ENCODE measurements around the gene ACSS1.

Gene ACSS1

DNA sequence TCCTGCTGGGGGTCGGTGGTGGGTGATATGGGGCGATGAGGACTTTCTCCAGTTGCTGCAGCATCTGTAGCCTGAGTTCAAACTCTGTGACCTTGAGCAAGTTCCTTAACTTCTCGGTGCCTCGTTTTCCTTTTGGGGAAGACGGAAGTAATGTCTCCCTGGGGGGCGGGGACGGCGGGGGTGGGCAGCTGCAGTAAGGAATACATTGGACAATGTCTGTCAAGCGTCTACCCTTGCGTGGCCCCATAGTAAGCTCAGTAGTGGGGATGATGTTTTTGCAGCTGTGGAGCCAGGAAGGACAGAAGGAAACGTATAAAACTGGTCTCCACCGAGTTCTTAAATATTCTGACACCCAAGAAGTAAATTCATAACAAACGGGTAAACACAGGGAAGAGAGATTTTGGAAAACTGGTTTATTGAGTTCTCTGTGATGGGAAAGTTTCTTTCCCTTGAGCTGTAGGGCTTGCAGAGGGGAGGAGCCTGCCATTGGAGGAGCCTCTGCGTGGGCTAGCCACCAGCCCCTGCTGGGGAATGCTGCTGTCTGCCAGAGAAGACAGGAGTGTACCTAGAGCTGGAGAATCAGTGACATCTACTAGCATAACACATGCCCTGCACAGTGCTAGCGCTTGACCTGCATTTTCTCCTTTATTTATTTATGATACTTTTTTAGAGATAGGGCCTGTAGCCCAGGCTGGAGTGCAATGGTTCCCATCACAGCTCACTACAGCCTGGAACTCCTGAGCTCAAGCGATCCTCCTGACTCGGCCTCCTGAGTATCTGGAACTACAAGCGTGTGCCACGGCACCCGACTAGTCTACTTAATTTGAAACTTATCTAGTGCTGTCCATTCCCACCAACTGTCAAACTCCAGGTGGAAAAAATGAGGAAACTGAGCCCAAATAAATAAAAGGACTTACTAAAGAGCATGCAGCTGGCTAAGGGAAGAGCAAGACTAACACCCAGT is 1.2 kb upstream of the ACSS1 start:
- no peak for DNase-seq (ENCODE audit: low read depth in 2 of 2)

DNA sequence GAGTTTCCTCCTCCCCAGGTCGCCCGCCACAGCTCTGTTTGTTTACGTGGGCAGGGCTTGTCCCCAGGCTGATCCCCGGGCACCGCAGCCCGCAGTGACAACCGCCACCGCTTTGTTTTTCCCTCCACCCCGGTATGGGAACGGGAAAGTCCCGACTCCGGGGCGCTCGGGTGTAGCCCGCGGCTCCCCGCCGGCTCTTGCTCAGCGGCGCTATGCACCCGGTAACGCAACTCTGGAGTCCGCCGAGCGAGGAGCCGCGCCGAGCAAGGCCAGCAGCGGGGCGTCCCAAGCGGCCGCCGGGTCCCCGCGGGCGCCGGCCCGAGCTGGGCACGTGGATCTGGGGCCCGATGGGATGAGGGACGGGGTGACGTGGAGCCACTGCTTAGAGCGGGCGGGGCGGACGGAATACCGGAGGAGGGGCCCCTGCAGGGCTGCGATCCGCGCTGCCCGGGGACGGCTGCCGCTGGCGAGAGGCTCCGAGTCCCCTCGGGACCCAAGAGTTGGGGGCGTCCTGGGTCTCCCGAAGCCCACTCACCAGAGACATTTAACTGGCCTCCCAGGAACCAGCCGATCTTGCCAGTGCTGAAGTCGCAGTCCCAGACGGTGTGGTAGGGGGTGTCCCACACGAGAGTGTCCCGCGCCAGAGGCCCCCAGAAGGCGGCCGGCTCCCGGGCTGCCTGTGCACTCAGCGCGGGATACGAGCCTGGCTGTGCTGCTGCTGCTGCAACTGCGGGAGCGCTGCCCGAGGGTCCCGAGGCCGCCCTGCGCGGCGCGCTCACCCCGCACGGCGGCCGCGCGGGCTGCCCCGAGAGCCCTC is 497 bp downstream of the ACSS1 start:
- DNase-seq (ENCODE audit: low read depth in 2 of 2), result peak; percentile 58 to 61

DNA sequence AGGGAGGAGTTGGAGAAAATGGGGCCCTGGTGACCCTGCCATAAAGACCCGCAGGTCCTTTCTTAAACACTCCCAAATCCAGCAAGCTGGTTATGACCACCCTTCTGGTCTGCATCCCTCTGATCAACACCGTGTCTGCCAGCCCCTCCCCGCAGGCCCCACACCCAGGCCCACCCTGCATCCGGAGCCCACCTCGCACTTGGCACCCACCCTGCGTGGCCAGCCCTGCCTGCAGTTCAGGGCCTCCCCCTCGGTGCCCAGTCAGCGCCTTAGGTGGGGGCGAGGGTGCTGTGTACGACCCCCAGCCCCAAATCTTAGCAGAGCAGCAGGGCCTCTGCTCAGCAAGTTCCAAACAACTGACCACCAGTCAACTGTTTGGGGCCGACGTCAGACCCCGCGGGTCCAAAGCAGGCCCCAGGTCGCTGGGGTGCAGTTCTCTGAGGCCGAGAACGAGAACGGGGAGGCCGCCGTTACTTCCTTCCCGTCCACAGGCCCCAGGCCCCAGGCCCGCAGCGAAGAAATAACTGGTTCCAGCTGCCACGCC is 1.2 kb downstream of the ACSS1 start:
- DNase-seq (ENCODE audit: low read depth in 2 of 2), result no peak

DNA sequence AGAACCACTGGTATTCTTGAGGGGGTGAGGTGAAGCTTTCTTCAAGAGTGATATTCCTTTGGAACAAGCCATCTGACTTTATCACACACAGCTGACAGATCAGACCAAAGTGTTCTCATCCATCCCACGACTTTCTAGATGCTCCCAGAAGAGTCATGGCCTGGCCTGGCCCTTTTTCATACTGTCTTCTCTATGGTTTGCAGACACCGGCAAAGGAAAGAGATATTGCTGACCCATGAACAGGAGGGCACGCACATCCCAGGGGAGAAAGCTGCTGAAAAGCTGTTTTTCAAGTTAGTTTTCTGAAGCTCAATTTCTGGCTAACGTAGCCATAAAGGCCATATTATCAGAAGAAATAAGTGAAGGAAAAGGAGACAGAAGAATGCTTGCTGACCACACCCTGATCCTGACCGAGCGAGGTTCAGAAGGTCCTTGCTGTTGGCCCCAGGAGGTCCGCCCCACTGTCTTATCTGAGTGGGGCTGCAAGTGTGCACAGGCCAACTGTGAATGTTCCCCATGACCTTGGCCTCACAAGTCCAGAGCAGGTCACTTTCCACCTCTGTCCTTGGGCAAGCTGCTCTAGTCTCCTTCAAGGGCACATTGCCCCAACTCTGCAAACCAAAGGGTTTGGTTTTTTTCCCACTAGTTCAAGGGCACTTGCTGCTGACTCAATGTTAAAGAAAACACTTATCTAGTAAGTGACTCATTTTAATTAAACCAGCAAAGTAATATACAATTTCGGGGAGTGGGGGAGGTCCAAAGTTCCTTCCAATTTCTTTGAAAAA is 2.0 kb downstream of the ACSS1 start:
- DNase-seq (ENCODE audit: low read depth in 2 of 2), result no peak

DNA sequence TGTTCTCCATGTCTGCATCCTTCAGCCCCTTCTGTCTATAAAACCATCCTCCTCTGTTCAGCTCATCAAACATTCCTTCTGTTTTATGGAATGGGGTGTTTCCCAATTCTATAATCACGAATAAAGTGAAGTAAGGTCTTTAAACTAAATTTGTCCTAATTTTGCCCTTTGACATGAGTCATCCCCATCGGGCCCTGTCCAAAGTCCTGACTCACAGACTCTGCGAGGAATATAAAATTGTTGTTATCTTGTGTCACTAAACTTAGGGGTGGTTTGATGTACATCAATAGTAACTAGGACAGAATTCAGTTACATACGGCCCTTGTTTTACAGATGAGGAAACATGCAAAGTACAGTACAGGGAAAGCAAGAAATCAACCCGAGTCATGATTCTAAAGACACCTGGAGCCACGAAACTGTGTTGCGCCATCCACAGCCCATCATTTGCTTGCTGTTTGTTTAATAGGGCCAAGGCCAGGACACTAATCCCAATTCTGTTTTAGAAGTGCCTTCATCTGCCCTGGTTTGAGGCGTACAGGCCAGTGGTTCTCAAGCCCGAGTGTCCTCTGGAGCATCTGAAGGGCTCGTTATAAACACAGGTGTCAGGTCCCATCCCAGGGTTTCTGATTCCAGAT is 2.8 kb downstream of the ACSS1 start:
- DNase-seq (ENCODE audit: low read depth in 2 of 2), result no peak

DNA sequence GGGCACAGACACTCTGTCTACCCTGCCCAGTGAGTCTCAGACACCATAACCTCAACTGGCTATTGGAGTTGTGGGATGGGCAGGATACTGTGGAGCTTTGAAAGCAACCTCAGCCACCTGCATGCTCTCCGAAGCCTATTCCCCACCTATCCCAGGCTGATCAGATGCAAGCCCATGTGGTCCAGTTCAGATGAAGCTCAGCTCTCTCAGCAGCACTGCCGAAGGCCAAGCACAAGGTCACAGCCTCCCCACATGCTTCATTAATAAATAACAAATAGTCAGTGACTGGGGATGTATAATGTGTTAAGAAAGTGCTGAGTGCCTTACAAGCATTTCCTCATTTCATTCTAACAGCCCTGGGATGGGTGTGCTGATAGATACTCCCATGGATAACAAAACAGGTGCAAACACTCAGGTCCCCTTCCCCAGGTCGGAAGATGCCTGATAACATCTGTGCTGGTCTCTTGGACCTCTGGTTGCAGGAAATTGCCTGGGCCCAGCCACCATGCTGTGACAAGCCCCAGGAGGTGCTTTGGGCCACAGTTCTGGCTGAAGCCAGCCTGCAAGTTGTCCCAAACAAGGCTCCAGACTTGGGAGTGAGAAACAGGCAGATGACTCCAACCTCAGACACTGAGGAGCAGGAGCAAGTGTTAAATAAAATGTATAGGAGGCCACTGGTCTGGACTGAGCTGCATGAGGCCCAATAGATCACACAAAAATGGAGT is 3.7 kb downstream of the ACSS1 start:
- no peak for DNase-seq (ENCODE audit: low read depth in 2 of 2)

DNA sequence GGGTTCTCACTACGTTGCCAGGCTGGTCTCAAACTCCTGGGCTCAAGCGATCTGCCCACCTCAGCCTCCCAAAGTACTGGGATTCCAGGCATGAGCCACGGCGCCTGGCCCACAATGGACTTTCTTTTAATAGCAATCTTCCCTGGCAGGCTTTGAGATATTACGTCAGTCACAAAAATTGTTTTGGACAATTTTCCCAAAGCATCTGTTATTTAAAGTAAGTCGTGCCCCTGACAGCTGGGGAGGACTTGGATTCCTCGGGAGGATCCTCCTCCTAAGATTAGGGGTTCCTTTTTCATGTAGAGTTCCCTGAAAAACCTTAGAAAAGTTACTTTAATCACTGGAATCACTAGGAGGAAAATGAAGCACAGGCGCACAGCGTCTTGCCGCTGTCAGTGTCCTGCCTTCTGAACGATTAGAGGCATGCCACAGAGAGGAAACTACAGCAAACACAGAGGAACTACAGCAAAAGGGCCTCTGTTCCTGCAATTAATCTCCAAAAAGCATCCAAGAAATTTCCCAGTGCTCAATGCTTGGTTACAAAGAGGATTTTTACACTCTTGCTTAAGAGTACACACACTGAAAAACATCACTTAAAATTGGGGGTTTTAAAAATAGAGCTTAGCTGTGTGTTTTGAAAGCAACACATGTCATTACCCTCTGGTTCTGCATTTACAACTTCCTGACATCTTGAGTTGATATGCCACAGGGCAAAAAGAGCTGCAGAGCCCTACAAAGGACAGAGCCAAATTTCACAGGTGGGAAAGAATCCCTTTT is 4.5 kb downstream of the ACSS1 start:
- no peak for DNase-seq (ENCODE audit: low read depth in 2 of 2)

DNA sequence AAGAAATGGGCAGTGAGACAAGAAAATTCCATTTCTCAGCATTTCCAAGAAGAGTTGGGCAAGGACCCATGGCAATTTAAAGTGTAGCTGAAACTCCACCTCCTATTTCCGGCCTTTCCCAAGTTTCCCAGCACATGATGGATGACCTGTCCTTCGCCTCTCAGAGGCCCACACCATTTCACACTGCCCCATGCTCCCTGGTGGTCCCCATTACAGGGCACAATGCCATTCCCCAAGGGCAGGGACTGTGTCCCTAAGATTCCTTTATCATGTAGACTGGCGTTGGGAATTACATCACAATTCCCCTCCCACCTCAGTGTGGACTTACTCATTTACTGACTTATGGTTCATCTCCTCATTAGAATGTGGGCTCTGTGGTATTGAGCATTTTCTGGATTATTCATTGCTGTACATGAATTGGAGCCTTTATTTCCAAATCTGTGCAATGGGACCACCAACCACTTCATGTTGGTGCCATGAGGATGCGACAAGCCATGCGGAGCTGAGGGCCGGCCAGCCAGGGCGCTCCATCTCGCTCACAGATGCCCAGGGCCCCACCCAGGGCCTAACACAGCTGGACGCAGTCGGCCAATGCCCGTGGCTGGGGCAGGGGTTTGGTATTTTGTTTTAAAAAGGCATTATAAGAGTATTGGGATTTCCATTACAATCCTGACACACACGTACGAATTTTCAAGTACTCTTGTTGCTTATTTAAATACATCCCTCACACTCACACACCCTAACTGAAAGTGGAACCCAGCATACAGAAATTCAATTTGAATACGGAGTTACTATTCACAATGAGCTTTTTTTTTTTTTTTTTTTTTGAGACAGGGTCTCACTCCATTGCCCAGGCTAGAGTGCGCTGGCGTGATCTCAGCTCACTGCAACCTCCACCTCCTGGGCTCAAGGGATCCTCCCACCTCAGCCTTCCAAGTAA is 5.4 kb downstream of the ACSS1 start:
- no peak for DNase-seq (ENCODE audit: low read depth in 2 of 2)

DNA sequence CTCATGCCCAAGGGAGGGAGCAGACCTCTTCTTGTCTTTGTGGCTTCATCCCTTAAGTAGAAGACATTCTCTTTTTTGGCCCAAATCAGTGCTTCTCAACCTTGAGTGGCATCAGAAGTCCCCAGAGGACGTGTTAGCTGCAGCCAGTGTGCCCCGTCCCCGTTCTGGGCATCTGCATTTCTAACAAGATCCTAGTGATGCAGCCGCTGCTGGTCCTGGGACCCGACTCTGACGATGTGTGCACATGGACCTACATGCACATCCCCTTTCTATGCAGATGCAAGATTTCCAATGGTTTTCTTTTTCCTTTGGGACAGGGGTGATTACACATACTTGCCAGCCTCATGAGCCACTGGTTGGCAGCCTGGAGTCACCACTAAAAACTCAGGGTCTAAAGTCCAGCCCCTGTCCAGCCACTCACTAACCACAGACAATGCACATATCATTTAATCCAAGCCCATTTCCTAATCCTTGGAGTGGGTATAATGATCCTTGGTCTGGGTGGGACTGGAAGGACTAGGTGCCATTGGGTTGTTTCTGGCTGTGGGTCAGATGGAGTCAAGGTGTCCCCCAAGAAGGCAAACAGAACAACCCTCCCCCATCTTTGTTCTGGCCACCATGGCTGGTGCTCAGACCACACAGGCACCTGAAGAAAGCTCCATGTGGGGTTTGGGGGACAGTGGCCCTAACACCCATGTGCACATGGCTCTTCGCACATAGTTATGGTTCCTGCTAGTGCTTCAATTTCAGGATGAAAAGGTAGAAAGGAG is 6.4 kb downstream of the ACSS1 start:
- no peak for DNase-seq (ENCODE audit: low read depth in 2 of 2)

DNA sequence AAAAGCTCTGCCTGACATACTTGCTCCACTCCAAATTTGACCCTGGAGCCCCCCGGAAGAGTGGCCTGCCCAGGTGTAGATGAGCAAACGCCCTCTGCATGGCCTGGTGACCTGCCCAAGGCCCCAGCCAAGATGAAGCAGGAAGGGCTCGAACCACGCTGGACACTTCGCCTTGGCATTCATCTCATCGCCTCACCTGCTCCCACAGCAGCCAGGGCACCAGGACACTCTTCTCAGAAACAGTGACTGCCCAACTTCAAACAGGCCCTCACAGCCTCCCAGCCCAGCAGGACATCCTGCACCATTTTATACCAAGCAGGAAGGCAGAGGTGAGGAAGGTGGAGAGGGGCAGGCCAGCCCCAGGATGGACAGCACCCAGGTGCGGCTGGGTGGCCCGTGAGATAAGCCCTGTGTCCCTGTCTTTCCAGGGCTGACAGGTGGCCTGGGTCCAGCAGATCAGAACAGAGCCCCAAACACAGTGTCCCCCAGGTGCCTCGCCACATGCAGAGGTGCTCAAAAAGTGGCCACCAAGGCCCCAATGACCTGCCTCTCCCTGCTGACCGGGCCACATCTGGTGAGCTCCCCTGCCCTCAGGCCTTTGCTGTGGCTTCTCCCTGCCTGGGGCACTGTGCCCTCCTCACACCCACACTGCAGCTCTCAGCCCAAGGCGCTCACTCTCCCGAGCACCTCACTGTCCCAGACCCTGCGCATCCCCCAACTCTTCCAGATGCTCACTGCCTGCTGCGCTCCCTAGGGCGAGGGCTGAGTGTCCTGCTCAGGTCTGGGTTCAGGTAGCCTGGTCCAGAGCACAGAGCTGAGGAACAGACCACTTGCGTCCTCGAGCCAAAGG is 7.2 kb downstream of the ACSS1 start:
- no peak for DNase-seq (ENCODE audit: low read depth in 2 of 2)

DNA sequence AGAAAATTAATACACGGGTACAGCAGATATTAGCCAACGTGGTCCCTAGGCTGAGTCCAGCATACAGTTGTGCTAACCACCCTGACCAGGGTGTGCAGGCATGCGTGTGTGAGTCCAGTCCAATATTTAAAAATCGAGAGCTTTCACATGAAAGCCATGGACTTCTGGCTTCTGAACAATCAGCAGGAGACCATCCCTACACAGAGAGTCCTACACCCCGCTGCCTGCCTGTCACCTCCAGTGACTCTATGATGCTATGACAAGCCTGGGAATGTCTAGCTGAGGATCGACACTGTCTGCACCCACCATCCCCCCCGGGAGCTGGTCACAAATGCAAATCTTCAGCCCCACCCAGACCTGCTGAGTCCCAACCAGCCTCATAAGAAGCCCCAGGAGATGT is 7.9 kb downstream of the ACSS1 start:
- DNase-seq (ENCODE audit: low read depth in 2 of 2), result no peak

DNA sequence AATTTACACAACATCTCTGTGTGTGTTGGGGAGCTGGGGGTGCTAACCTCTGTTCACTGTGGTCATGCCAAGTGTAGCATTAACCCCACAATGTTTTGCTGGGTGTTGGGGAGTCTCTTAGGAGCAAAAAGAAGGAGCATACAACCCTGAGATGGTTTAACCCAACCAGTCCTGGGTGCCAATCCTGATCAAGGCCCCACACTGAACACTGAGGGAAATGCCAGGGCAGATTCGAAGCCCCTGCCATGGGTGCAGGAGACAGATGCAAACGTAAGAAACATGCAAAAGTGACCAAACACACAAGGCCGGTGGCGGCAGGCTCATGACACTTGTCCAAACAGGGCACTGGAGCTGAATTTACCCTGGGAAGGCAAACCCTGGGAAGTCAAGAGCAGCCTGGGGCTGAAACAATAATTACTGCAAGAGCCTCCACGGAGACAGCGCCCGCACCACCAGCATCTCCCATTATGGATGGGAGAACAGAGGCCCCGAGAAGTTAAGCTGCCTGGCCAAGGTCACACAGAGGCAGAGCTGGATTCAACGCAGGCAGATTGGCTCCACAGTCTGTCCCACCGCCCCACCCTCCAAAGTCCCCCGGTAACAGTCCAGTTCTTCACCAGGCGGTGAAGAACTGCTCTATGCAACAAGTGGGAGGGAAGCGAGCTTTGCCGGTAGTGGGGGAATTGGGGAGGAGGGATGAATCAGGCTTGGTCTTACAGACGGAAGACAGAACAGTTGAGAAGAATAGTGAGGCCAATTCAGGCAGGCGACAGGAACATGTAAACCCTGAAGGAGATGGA is 8.5 kb downstream of the ACSS1 start:
- no peak for DNase-seq (ENCODE audit: low read depth in 2 of 2)

DNA sequence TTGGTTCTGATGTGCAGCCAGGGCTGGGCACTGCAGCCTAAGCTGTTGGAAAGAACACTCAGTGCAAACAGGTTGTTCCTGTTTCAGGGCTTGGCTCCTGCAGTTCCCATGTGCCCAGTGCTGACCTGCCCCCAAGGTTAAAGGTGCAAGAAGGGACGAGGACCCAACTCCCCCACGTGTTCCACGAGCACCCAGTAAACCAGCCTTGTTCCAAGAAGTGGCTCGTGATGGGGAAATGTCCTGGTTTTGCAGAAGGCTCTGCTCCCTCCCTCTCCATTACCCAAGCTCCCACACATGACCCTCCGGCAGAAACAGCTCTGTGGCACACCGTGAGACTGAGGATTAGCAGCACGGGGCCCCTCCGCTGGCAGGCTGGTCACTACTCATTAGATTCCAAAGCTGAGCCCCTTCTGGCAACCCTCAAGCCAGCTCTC is 9.4 kb downstream of the ACSS1 start:
- DNase-seq (ENCODE audit: low read depth in 2 of 2), result no peak

DNA sequence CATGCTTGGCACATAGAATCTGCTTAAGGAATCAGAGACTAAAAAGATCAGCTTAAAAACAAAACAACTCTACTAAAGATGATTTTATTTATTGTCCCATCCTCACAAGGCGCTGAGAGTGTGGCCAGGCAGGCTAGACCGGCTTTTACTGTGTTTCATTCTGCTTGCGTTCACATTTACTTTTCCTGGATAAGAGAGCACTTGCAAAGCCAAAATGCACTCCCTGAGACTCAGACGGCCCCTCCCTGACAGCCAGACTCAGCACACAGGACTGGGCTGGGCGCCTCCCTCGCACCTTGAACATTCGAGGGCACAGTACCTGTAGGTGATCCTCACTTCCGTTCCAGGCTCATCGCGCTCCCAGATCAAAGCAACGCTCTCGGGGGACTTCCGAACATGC is 10.2 kb downstream of the ACSS1 start:
- no peak for DNase-seq (ENCODE audit: low read depth in 2 of 2)

DNA sequence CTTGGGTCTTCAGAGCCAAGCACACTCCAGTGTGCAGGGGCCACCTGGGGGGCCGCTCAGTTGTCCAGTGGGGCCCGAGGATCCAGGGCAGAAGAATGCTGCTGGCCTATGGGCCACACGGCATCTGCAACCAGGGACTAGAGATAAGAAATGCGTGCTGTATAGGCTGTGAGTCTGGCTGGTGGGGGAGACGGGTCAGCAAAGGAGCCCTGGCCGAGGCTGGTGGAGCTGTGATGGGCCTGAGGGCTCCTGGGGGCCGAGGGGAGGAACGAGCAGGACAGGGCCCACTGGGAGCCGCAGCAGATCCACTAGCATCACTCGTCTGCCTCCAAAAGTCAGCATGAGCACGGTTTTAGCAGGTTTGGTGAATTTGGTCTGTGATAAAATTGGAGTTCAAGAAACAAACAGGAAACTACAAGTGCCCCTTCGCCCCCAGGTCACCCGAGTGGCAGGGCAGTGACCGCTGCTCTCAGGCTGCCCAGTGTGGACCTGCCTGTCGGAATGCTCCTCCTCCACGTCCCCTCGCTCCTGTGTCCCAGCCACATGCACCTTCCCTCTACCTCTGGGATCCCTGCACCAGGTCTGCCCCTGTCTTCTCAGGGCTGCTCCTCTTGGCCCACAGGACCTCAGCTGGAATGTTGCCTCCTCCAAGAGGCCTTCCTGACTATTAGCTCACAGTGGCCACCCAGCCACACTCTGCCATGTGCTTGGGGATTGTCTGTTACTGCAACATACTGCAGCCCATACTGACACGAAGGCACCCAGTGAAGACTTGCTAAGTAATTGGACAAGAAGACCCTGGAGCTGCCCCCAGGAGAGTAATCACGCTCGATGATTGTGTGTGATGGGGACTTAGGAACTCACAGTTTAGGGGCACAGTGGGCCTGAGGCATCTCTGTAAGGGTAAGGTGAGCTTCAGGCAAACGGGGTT is 10.9 kb downstream of the ACSS1 start:
- no peak for DNase-seq (ENCODE audit: low read depth in 2 of 2)
